Measurements from ENCODE around the gene NFIL3.

Gene NFIL3

DNA sequence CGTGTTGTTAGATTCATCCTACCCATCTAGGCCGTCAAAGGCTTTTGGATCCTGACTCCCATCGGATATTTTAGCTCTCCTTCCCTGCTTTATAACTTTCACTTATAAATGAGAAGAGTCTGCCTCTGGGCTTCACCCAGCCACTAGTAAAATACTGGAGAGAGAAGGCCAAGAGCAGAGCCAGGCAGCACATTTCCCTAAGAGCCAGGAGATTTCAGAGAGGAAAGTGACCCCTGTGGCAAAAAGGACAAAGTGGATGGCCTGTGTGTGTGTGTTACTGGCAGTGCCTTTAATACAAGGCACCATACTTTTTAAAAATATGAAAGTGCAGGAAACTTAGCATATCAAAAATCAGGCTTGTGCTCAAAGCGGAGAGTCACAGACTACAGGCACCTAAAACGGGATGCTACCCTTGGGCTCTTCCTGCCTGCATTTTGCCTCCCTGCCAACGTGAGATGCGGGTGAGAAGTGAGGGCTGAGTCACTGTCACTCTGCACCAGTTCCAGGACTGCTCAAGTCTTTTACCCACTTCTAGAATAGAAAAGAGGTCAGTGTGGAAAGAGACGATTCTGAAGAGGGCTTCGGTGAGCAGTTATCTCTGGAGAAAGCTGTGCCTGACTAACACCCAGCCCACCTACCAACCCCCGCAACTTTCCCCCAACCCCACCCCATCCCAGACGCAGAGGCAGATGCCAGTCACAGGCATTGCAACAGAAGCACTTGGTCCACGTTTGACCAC is 15.9 kb downstream of the NFIL3 start:
- Histone ChIP-seq H4K8ac (ENCODE audit: low read depth, low read length) (no peak overlapping the region), H3K79me2 (ENCODE audit: control insufficient read depth, insufficient read depth, low read length) (no peaks in the 10 kb centered on the region), H3K18ac (ENCODE audit: low read length) (no peak overlapping the region), H3K4me3 (ENCODE audit: low read length) (no peak overlapping the region), H3K4ac (ENCODE audit: low read depth, low read length) (no peak overlapping the region), H3K27me3 (ENCODE audit: insufficient read depth, low read length, poor library complexity) (no peaks in the 10 kb centered on the region), H3K79me1 (ENCODE audit: low read length) (peaks cover 2% of the 10 kb centered on the region), H3K23ac (ENCODE audit: low read length) (no peak overlapping the region), H3K9ac (ENCODE audit: low read length) (no peak overlapping the region), H3K36me3 (ENCODE audit: control insufficient read depth, insufficient read depth, low read length) (peaks cover 5% of the 10 kb centered on the region), H2AK5ac (ENCODE audit: low read length) (no peak overlapping the region), H4K5ac (ENCODE audit: low read length) (no peak overlapping the region), H3K27ac (ENCODE audit: low read depth, low read length) (no peak overlapping the region), H3K4me2 (ENCODE audit: low read length) (no peak overlapping the region), H3K4me1 (ENCODE audit: control insufficient read depth, low read depth, low read length) (no peaks in the 10 kb centered on the region), H2BK15ac (replicated peaks; ENCODE audit: low read depth) (no peak overlapping the region), H3K56ac (ENCODE audit: low read length) (no peak overlapping the region), H2BK5ac (ENCODE audit: low read length) (no peak overlapping the region), H2BK120ac (ENCODE audit: low read depth, low read length) (no peak overlapping the region)
- DNase-seq, result no peak
- no CpG with 5 or more reads among the region's 12 CpGs for WGBS (ENCODE audit: extremely low coverage, insufficient coverage, low lambda C conversion rate)

DNA sequence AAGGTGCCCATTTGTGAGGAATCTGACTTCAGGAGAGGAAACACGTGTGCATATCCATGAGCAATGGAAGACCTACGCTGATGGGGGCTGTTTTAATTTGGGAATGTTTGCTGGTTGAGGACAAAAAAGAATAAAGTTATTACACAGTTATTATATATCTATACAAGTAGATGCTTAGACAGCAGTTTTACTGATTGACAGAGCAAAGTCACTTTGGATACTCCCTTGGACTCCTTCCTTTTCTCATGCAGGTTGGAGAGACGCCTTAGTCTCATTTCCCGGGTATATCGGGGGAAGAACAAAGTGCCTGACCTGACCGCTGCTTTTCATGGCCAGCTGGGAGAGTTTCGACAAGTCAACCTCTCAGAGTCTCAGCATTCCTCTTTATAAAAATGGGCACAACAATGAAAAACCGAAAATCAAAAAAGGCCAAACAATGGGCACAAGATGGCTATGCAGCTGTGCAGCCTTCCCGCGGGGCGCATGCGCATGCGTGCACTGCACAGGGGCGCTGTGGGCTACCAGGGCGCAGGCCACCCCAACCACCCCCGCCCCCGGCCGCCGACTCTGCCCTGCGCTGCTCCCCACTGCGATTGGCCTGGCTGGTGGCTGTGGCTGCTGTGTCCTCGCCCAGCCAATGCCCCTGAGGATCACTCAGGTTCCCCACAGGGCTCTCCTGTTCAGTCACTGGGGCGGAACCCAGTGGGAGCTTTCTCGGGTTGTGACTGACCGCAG is 18.1 kb downstream of the NFIL3 start:
- Histone ChIP-seq H3K4ac (ENCODE audit: low read depth, low read length) (no peak overlapping the region), H3K4me1 (ENCODE audit: control insufficient read depth, low read depth, low read length) (no peaks in the 10 kb centered on the region), H2AK5ac (ENCODE audit: low read length) (no peak overlapping the region), H2BK15ac (replicated peaks; ENCODE audit: low read depth) (no peak overlapping the region), H2BK120ac (ENCODE audit: low read depth, low read length) (no peak overlapping the region), H3K79me1 (ENCODE audit: low read length) (peaks cover 2% of the 10 kb centered on the region), H2BK5ac (ENCODE audit: low read length) (no peak overlapping the region), H4K8ac (ENCODE audit: low read depth, low read length) (no peak overlapping the region), H3K23ac (ENCODE audit: low read length) (no peak overlapping the region), H3K79me2 (ENCODE audit: control insufficient read depth, insufficient read depth, low read length) (no peaks in the 10 kb centered on the region), H3K27me3 (ENCODE audit: insufficient read depth, low read length, poor library complexity) (no peaks in the 10 kb centered on the region), H3K4me3 (ENCODE audit: low read length) (no peak overlapping the region), H4K5ac (ENCODE audit: low read length) (no peak overlapping the region), H3K18ac (ENCODE audit: low read length) (no peak overlapping the region), H3K4me2 (ENCODE audit: low read length) (no peak overlapping the region), H3K56ac (ENCODE audit: low read length) (no peak overlapping the region), H3K27ac (ENCODE audit: low read depth, low read length) (no peak overlapping the region), H3K9ac (ENCODE audit: low read length) (no peak overlapping the region), H3K36me3 (ENCODE audit: control insufficient read depth, insufficient read depth, low read length) (peaks cover 5% of the 10 kb centered on the region)
- WGBS (ENCODE audit: extremely low coverage, insufficient coverage, low lambda C conversion rate), result no CpG with 5 or more reads among the region's 25 CpGs
- no peak for DNase-seq

DNA sequence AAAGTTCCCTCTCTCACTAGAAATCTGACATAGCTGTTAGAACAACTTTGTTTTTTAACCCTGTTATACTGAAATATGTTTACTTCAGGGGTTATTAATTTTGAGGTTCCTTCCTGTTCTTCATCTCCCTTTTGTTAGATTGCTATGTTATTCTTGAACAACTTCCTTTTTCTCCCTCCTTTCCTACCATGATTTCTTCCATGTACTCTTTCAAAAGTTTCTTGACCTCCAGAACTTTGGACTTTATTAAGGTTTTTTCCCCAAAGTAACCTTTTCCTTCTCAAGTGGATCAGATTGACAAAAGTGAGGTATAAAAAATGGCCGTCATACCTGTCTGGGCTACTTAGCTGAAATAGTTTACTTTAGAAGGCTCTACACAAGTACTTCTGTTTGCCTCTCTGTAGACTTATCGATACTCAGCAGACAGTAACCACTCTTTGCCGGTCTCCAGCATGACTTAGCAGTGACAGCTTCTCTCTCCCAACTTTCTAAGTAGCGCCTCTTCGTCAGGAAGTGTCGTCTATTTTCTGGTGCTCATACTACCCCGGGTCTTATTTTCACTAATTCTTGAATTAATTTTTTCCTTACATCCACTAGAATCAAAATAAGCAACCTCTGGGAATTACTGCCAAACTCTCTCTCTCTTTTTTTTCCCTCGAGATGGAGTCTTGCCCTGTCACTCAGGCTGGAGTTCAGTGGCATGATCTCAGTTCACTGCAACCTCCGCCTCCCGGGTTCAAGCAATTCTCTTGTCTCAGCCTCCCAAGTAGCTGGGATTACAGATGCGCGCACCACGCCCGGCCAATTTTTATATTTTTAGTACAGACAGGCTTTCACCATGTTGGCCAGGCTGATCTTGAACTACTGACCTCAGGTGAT is 19.7 kb downstream of the NFIL3 start:
- no peaks in the 10 kb centered on the region for H3K4me1 ChIP-seq (ENCODE audit: control insufficient read depth, low read depth, low read length)
- no peak overlapping the region for H3K56ac ChIP-seq (ENCODE audit: low read length)
- DNase-seq, result no peak
- no peak overlapping the region for H2AK5ac ChIP-seq (ENCODE audit: low read length)
- H3K23ac ChIP-seq (ENCODE audit: low read length), result no peak overlapping the region
- H3K4me2 ChIP-seq (ENCODE audit: low read length), result no peak overlapping the region
- H3K79me2 ChIP-seq (ENCODE audit: control insufficient read depth, insufficient read depth, low read length), result no peaks in the 10 kb centered on the region
- no peak overlapping the region for H3K4ac ChIP-seq (ENCODE audit: low read depth, low read length)
- no peak overlapping the region for H4K5ac ChIP-seq (ENCODE audit: low read length)
- H2BK120ac ChIP-seq (ENCODE audit: low read depth, low read length), result no peak overlapping the region
- H3K4me3 ChIP-seq (ENCODE audit: low read length), result no peak overlapping the region
- no peak overlapping the region for H4K8ac ChIP-seq (ENCODE audit: low read depth, low read length)
- no CpG with 5 or more reads among the region's 14 CpGs for WGBS (ENCODE audit: extremely low coverage, insufficient coverage, low lambda C conversion rate)
- H3K27me3 ChIP-seq (ENCODE audit: insufficient read depth, low read length, poor library complexity), result no peaks in the 10 kb centered on the region
- H3K9ac ChIP-seq (ENCODE audit: low read length), result no peak overlapping the region
- no peak overlapping the region for H3K27ac ChIP-seq (ENCODE audit: low read depth, low read length)
- H3K79me1 ChIP-seq (ENCODE audit: low read length), result no peaks in the 10 kb centered on the region
- no peaks in the 10 kb centered on the region for H3K36me3 ChIP-seq (ENCODE audit: control insufficient read depth, insufficient read depth, low read length)
- no peak overlapping the region for H2BK5ac ChIP-seq (ENCODE audit: low read length)
- H2BK15ac ChIP-seq (replicated peaks; ENCODE audit: low read depth), result no peak overlapping the region
- no peak overlapping the region for H3K18ac ChIP-seq (ENCODE audit: low read length)

DNA sequence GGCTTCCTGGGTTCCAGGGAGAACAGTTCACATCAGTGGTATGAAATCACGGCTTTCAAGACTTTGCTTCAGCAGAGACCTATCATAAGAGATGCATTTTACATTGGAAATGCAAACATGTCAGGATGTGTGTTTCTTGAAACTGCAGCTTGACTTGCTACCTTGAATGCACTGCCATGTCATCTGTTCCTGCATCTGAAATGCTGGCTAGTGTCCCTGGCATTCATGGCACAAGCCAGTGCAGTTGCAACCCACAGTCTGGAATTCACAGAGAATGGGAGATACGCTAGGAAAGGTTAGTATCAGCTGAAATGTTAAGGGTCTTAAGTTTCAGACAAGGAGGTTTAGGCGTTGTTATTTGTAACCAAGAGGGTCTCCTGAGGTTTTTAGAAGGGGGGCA is 24.7 kb downstream of the NFIL3 start:
- no peak overlapping the region for H2BK5ac ChIP-seq (ENCODE audit: low read length)
- no CpG with 5 or more reads among the region's 3 CpGs for WGBS (ENCODE audit: extremely low coverage, insufficient coverage, low lambda C conversion rate)
- H3K4ac ChIP-seq (ENCODE audit: low read depth, low read length), result no peak overlapping the region
- no peaks in the 10 kb centered on the region for H3K4me1 ChIP-seq (ENCODE audit: control insufficient read depth, low read depth, low read length)
- no peaks in the 10 kb centered on the region for H3K36me3 ChIP-seq (ENCODE audit: control insufficient read depth, insufficient read depth, low read length)
- H3K4me3 ChIP-seq (ENCODE audit: low read length), result no peak overlapping the region
- no peaks in the 10 kb centered on the region for H3K79me2 ChIP-seq (ENCODE audit: control insufficient read depth, insufficient read depth, low read length)
- no peak overlapping the region for H3K23ac ChIP-seq (ENCODE audit: low read length)
- H3K79me1 ChIP-seq (ENCODE audit: low read length), result no peaks in the 10 kb centered on the region
- H3K56ac ChIP-seq (ENCODE audit: low read length), result no peak overlapping the region
- no peaks in the 10 kb centered on the region for H3K27me3 ChIP-seq (ENCODE audit: insufficient read depth, low read length, poor library complexity)
- no peak overlapping the region for H3K18ac ChIP-seq (ENCODE audit: low read length)
- H3K27ac ChIP-seq (ENCODE audit: low read depth, low read length), result no peak overlapping the region
- no peak overlapping the region for H2AK5ac ChIP-seq (ENCODE audit: low read length)
- no peak overlapping the region for H4K5ac ChIP-seq (ENCODE audit: low read length)
- no peak overlapping the region for H3K9ac ChIP-seq (ENCODE audit: low read length)
- DNase-seq, result no peak
- H2BK120ac ChIP-seq (ENCODE audit: low read depth, low read length), result no peak overlapping the region
- no peak overlapping the region for H4K8ac ChIP-seq (ENCODE audit: low read depth, low read length)
- no peak overlapping the region for H2BK15ac ChIP-seq (replicated peaks; ENCODE audit: low read depth)
- H3K4me2 ChIP-seq (ENCODE audit: low read length), result no peak overlapping the region

DNA sequence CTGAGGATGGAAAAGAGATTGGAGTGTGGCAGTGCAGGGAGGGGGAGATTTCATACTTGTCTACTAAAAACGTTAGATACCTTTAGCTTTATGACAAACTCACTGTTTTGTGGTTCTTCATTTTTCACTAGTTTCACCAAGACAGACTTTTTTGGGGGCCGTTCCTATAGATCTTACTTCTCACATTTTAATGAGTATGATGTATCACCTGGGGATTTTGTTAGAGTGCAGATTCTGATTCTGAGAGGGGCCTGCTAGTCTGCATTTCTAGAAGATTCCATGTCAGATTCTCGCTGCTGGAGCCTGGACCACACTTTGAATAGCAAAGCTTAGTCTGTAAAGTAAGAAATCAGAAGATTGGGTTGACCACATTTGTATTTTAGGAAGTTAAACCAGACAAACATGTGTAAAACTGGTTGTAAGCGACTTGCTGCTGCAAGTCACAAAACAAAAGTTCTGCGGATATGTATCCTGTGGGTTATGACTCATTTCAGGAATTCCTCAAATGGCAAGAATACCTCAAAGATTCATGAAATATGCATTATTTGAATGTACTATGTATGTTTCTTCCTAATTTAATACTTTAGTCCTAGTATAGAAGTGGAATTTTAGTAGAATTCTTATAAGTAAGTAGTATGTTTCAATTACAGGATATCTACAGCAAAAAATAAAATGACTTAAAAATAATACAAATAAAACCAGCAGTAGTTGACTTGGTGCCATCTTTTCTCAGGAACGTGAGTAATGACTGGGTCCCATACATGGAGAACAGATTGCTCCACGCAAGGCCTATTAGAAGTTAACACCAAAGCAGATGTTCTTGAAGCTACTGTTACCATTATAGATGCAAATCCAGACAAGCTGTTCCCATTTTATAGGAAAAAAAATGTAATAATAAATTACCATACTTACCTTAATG is 27.8 kb downstream of the NFIL3 start:
- Histone ChIP-seq H3K4me1 (ENCODE audit: control insufficient read depth, low read depth, low read length) (no peaks in the 10 kb centered on the region), H3K79me2 (ENCODE audit: control insufficient read depth, insufficient read depth, low read length) (no peaks in the 10 kb centered on the region), H4K5ac (ENCODE audit: low read length) (no peak overlapping the region), H3K27ac (ENCODE audit: low read depth, low read length) (no peak overlapping the region), H3K27me3 (ENCODE audit: insufficient read depth, low read length, poor library complexity) (no peaks in the 10 kb centered on the region), H3K4me3 (ENCODE audit: low read length) (no peak overlapping the region), H3K36me3 (ENCODE audit: control insufficient read depth, insufficient read depth, low read length) (no peaks in the 10 kb centered on the region), H2BK15ac (replicated peaks; ENCODE audit: low read depth) (no peak overlapping the region), H2BK5ac (ENCODE audit: low read length) (no peak overlapping the region), H3K79me1 (ENCODE audit: low read length) (no peaks in the 10 kb centered on the region), H3K9ac (ENCODE audit: low read length) (no peak overlapping the region), H3K4me2 (ENCODE audit: low read length) (no peak overlapping the region), H3K4ac (ENCODE audit: low read depth, low read length) (no peak overlapping the region), H2BK120ac (ENCODE audit: low read depth, low read length) (no peak overlapping the region), H2AK5ac (ENCODE audit: low read length) (no peak overlapping the region), H3K23ac (ENCODE audit: low read length) (no peak overlapping the region), H3K18ac (ENCODE audit: low read length) (no peak overlapping the region), H3K56ac (ENCODE audit: low read length) (no peak overlapping the region), H4K8ac (ENCODE audit: low read depth, low read length) (no peak overlapping the region)
- no CpG with 5 or more reads among the region's 7 CpGs for WGBS (ENCODE audit: extremely low coverage, insufficient coverage, low lambda C conversion rate)
- DNase-seq, result no peak
